Measurements from ENCODE around the gene GPC2.
"Not testable (repeated sequence)": the region's sequence is repeated elsewhere in the genome, so short reads cannot be mapped to it uniquely, and the experiment has no call there.

GPC2 gene

DNA sequence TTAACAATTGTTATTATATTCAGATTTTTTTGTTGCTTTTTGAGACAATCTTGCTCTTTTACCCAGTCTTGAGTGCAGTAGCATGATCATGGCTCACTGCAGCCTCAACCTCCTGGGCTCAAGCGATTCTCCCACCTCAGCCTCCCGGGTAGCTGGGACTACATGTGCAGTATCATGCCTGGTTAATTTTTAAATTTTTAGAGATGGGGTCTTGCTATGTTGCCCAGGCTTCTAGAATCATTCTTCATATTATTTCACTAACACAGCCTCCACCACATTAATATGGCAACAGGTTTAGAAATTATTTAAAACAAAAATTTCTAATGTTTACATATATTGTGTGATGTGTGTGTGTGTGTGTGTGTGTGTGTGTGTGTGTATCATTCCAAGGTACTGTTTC, 29.9 kb downstream of the GPC2 start:
- no peak for DNase-seq

GRCh38 chr7:100146350-100146749, 30.8 kb downstream of the GPC2 start:
- not testable (repeated sequence) for DNase-seq

DNA sequence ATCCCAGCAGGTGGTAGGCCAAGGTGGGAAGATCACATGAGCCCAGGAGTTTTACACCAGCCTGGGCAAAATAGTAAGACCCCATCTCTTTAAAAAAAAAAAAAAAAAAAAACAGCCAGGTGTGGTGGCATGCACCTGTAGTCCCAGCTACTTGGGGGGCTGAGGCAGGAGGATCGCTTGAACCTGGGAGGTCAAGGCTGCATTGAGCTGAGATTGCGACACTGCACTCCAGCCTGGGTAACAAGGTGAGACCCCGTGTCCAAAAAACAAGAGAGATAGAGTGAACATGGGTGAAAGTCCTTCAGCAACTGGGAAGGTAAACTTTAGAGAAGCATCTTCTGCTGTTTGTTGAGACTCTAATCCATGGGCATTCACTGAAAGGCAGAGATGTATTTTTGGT, 34.7 kb downstream of the GPC2 start:
- no peak for DNase-seq

DNA sequence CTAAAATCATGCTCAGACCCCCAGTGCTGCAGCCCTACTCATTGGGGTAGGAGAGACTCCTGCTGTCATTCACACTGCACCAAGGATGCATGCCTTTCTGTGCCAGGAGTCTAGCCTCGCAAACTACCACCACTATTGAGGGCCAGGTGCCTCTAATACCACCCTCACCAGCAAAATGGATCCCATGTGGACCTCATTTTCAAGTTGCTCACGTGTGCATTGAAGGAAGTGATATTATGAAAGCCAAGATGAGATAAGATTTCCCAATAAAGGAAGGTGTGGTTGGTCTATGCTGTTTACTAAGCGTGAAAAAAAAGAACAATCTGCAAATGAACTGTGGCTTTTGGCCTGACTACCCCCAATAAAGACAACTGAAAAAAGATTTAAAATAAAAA, 35.6 kb downstream of the GPC2 start:
- no peak for DNase-seq

DNA sequence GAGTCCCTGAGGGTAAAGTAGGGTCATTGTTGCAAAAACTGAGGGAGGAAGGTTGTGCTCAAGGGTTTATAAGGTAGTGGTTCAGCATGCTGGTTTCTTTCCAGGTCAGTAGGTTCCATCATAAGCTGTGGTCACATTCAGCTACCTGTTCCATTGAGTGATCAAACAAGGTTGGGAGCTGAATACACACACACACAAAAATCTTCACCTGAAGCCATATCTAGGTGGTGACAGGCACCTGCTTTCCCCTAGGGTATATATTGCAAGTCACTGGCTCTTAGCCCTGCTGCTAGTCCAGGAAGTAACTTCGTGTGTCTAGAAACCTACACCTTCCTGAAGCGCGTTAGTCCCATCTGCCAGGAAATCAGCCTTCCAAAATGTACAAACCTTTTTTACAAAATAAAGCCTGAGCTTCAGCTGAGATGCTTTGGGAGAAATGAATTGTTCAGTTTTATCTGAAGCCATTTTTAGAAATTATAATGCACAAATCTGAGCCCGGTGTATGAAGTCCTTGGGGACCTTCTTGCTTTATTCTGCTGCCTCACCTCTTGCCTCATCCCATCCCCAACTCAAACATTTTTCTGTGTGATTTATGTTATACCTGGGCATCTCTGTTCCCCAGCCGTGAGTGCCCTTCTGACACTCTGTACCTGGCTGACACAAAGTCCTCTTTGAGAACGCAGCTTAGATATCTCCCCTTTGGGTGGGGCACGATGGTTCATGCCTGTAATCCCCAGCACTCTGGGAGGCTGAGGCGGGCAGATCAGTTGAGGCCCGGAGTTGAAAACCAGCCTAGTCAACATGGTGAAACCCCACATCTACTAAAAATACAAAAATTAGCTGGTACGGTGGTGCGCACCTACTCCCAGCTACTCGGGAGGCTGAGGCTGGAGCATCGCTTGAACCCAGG, 39.1 kb downstream of the GPC2 start:
- DNase-seq: no peak

DNA sequence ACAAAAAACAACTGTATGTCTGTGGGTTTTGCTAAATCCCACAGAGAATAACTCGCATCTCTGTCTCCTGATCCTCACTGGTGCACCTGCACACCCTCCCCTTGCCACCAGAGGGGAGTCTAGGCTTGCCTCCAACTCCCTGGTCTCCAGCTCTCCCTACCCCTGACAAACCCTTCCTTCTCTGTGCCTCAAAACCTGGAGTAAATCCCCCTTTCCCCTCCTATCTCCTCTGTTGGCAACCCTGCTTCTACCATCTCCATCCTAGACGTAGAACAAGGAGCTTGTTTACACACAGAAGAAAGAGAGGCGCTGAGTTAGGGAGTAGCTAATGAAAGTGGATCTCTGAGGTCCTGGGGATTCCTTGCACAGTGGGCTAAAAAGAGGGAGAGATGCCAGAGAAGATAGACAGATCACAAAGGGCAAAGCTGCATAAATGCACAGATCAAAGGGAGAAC, 44.5 kb downstream of the GPC2 start:
- DNase-seq: peak; percentile 55 to 62

- DNase-seq: no peak
Measured at GRCh38 chr7:100132126-100132525, 45.1 kb downstream of the GPC2 start.

DNA sequence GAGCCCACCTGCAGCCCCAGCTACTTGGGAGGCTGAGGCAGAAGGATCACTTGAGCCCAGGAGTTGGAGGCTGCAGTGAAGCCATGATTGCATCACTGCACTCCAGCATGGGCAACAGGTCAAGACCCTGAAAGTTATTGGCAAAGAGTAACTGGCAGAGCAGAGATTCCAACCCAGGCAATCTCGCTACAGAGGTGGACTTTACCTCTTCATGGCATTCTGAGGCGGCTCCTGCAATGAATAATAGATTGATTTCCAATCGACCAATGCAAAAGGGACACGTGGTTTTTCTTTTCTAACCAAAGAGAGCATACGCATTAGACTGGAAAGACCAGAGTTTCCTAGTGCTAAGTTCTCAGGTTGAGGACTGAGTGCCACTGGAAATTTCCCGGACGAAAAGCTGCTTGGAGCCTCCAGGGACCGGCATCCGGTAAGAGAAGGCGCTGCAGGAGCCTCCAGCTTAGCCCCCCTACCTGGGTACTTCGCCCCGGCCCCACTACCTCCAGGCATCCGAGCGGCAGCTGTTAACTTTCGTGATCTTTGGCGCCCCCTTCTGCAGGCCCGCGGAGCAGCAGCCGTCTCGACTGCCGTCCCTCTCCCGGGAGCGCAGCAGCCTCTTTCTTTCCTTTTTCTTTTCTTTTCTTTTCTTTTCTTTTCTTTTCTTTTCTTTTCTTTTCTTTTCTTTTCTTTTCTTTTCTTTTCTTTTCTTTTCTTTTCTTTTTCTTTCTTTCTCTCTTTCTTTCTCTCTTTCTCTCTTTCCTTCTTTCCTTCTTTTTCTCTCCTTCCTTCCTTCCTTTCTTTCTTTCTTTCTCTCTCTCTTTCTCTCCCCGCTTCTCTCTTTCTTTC, 46.4 kb downstream of the GPC2 start:
- DNase-seq: peak; percentile 81 to 88

DNA sequence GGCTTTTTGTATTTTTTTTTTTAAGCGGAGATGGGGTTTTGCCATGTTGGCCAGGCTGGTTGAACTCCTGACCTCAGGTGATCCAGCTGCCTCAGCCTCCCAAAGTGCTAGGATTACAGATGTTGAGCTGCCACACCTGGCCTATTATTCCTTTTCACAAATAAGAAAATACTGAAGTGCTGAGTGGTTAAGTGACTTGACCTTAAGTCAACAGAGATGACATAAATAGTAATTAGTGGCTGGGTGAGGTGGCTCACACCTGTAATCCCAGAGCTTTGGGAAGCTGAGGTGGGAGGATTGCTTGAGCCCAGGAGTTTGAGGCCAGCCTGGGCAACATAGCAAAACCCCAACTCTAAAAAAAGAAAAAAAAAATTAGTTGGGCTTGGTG, 47.0 kb downstream of the GPC2 start:
- not testable (repeated sequence) for DNase-seq

GRCh38 chr7:100128637-100128963, 48.6 kb downstream of the GPC2 start:
- no peak for DNase-seq

DNA sequence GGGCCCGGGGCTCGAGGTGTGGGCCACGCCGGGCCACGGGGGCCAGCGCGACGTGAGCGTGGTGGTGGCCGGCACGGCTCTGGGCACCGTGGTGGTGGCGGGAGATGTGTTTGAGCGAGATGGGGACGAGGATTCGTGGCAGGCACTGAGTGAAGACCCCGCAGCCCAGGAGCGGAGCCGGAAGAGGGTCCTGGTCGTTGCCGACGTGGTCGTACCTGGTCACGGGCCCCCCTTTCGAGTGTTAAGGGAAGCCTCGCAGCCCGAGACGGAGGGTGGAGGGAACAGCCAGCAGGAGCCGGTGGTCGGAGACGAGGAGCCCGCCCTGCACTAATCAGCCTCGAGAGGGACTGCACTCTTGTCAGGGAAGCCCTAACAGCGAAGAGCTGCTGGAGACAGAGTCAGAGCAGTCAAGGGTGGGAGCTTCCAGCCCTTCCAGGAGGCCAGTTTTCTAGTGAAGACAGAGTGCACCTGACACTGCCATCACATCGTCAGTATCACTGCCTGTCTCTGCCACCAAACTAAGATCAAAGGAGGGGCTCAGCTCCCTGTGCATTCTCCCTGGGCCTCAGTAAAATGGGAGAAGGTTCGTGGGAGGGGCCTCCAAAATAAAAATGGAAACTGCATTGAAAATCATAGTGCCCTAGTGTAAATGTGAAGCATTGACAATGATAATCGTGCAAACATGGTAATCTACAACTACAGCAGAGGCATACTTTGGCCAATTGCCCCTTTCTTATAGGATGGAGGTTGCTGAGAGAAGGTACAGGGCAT, 49.1 kb downstream of the GPC2 start:
- peak; percentile 3 to 6 for DNase-seq

GRCh38 chr7:100126931-100127865, 50.0 kb downstream of the GPC2 start, which contains the start of gene MBLAC1:
MBLAC1 (plus strand) TSS chr7:100126967; CDS start chr7:100127396, 429 bp downstream.
- DNase-seq: peak; percentile 87 to 88

GRCh38 chr7:100126239-100126930, 50.8 kb downstream of the GPC2 start:
- DNase-seq: no peak

DNA sequence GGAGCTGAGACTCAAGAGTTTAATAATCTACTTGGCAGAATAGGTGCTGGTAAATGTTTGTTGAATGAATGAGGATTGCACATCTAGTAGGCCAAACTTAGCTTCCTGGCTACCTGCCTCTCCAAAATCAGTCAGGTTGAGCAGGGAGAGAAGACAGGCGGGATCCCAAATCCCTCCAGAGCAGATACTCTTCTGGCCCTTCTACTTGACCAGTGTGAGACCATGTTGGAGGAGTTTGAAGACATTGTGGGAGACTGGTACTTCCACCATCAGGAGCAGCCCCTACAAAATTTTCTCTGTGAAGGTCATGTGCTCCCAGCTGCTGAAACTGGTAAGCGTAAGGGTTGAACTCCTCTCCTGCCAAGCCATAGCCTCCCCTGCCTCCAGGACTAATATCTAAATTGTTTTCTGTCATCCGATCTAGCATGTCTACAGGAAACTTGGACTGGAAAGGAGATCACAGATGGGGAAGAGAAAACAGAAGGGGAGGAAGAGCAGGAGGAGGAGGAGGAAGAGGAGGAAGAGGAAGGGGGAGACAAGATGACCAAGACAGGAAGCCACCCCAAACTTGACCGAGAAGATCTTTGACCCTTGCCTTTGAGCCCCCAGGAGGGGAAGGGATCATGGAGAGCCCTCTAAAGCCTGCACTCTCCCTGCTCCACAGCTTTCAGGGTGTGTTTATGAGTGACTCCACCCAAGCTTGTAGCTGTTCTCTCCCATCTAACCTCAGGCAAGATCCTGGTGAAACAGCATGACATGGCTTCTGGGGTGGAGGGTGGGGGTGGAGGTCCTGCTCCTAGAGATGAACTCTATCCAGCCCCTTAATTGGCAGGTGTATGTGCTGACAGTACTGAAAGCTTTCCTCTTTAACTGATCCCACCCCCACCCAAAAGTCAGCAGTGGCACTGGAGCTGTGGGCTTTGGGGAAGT, 52.6 kb downstream of the GPC2 start:
- DNase-seq: no peak

- no peak for DNase-seq
Measured at GRCh38 chr7:100122568-100122967, 54.6 kb downstream of the GPC2 start.

DNA sequence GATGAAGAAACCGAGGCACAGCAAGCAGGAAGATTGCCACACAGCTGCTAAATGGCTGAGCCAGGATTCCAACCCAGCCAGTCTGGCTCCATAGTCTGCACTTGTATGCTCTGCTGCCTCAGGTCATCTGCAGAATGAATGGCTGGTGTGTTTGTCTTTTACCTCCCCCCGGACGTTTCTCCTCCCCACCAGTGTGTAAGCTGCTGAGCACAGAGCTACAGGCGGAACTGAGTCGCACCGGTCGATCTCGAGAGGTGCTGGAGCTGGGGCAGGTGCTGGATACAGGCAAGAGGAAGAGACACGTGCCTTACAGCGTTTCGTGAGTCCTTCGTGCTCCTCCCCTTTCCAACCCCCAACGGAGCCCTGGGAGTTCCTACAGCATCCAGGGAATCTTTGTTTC, 55.1 kb downstream of the GPC2 start:
- DNase-seq: no peak

DNA sequence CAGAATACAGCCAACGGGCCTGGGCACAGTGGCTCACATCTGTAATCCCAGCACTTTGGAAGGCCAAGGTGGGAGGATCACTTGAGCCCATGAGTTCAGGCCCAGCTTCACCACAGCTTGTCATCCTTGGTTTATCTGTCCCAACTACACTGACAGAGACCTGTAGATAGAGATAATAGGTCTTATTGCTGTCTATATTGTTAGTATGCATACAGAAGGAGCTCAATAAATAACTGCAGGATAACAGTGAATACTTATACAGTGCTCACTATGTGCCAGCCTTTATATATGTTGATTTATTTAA, 56.5 kb downstream of the GPC2 start:
- no peak for DNase-seq

DNA sequence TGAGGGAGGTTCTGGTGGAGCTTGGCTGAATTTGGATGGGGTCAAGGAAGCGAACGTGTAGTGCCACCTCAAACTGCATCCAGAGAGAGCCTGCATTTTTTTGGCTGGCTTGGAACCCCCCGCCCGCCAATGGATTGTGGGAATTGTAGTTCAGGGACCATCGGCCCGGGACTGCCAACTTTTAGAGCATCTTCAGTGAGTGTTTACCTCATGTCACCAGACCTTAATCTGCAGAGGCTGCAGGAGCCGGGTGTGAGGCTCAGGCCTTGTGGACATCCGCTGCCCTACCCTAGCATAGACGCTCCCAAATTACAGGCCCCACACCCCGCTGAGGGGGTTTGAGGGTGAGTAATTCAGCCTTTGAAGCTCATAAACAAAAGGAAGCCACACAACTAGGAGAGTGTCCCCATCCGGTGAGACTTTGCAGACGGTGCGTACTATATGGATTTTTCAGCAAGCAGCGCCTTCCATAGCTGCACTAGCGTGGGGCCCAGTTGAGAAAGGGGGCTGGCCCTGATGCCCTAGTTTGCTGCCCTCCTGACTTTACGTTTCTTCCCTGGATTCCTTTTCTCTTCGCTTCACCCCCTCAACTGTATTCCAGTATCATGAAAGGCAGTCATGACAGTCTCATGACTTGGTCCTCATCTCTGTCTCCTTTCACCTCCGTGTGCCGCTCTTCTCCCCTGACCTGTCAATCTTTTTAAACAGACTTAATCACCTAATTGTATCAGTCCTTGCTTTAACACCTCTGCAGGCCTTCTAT, 57.0 kb downstream of the GPC2 start:
- DNase-seq: peak; percentile 62 to 64

All from activated CD4-positive, alpha-beta T cell treated with anti-CD3 and anti-CD28 coated beads, Interleukin-2, amount 50 U/mL, for 4 hours (primary cell).